HFFc6 (cell line): ENCODE measurements around the gene SHROOM2. TPM values are rescaled to one million over a fixed set of nuclear protein-coding genes. Genes with fewer than 3 reads are reported as not detected.

Experiments
- DNase-seq: peaks from one replicate; pipeline ENCODE4 v3.0.0-alpha.2; 2018
- H3K27ac Mint-ChIP-seq: 2 replicates; pipeline ENCODE4 v1.8.0; 2020; ENCODE audit warnings: mild to moderate bottlenecking, mixed read lengths
- H3K27me3 Mint-ChIP-seq: 2 replicates; pipeline ENCODE4 v1.8.0; 2021; ENCODE audit warnings: mild to moderate bottlenecking, moderate library complexity, mixed read lengths; ENCODE audit not compliant: insufficient read depth
- H3K36me3 Mint-ChIP-seq: 2 replicates; pipeline ENCODE4 v1.8.0; 2021; ENCODE audit warnings: low read depth, mixed read lengths
- H3K4me1 Mint-ChIP-seq: 2 replicates; pipeline ENCODE4 v1.8.0; 2020; ENCODE audit warnings: low read depth, mixed read lengths
- H3K4me3 Mint-ChIP-seq: 2 replicates; pipeline ENCODE4 v1.8.0; 2020; ENCODE audit warnings: mild to moderate bottlenecking, moderate library complexity, mixed read lengths
- H3K9me3 Mint-ChIP-seq: 2 replicates; pipeline ENCODE4 v1.8.0; 2020; ENCODE audit warnings: mild to moderate bottlenecking, mixed read lengths
- CTCF ChIP-seq: fragments of 200-600 bp; sonication (generic); IDR thresholded peaks from 2 replicates; pipeline ENCODE4 v1.5.0; 2021; ENCODE audit warnings: antibody characterized with exemption, mild to moderate bottlenecking
- total RNA-seq, 6 experiments: library from RNA; stranded (reverse); fragmentation: NEBNext Ultra II Directional; extraction: Animal tissue kit (Norgen Biotek cat#: 25700); gene quantifications; 2 replicates in 1 of 6; 3 replicates in 5 of 6; pipeline ENCODE4 v1.2.3, GENCODE V29; 2021

Gene SHROOM2
- total RNA-seq, 6 experiments from 2014 or later = 1.6 to 3.5 (median 2.9) TPM

GRCh38 chrX:9745417-9746115 is 40.7 kb upstream of the SHROOM2 start:
- H3K4me1 Mint-ChIP-seq = peaks cover 19% of the 10 kb centered on the region
- DNase-seq = no peak
- TF ChIP-seq CTCF = no peak
- H3K27me3 Mint-ChIP-seq = peaks cover 6% of the 10 kb centered on the region; the same call in 1 of the 2 replicates
- no peak overlapping the region for H3K4me3 Mint-ChIP-seq
- peak overlapping the region; percentile 91 for H3K27ac Mint-ChIP-seq
- H3K9me3 Mint-ChIP-seq = no peaks in the 10 kb centered on the region
- no peaks in the 10 kb centered on the region; the same call in 1 of the 2 replicates for H3K36me3 Mint-ChIP-seq

GRCh38 chrX:9746148-9746888 is 39.9 kb upstream of the SHROOM2 start:
- Mint-ChIP-seq H3K4me1 (peaks cover 19% of the 10 kb centered on the region), H3K27ac (peak overlapping the region; percentile 91), H3K4me3 (peak overlapping the region; percentile 15; the same call in 1 of the 2 replicates), H3K9me3 (no peaks in the 10 kb centered on the region), H3K27me3 (peaks cover 6% of the 10 kb centered on the region; the same call in 1 of the 2 replicates), H3K36me3 (no peaks in the 10 kb centered on the region; the same call in 1 of the 2 replicates)
- peak; percentile 34 for DNase-seq
- TF ChIP-seq CTCF = no peak

GRCh38 chrX:9747644-9748043 is 38.6 kb upstream of the SHROOM2 start:
- no peaks in the 10 kb centered on the region; the same call in 1 of the 2 replicates for H3K36me3 Mint-ChIP-seq
- H3K27me3 Mint-ChIP-seq = peaks cover 8% of the 10 kb centered on the region
- no peak for TF ChIP-seq CTCF
- no peak overlapping the region for H3K4me3 Mint-ChIP-seq
- DNase-seq = no peak
- peaks cover 19% of the 10 kb centered on the region for H3K4me1 Mint-ChIP-seq
- no peak overlapping the region for H3K27ac Mint-ChIP-seq
- H3K9me3 Mint-ChIP-seq = no peaks in the 10 kb centered on the region

GRCh38 chrX:9749146-9749692 is 37.0 kb upstream of the SHROOM2 start:
- Mint-ChIP-seq H3K27me3 (peaks cover 14% of the 10 kb centered on the region), H3K36me3 (no peaks in the 10 kb centered on the region; the same call in 1 of the 2 replicates), H3K4me1 (peaks cover 19% of the 10 kb centered on the region), H3K27ac (no peak overlapping the region), H3K9me3 (no peaks in the 10 kb centered on the region), H3K4me3 (no peak overlapping the region)
- DNase-seq = no peak
- TF ChIP-seq CTCF = no peak

- no peak for DNase-seq
- TF ChIP-seq CTCF = no peak
- Mint-ChIP-seq H3K27ac (no peak overlapping the region), H3K27me3 (peaks cover 13% of the 10 kb centered on the region), H3K4me1 (no peaks in the 10 kb centered on the region), H3K9me3 (no peaks in the 10 kb centered on the region), H3K4me3 (no peak overlapping the region), H3K36me3 (no peaks in the 10 kb centered on the region)
These were observed 28.9 kb upstream of the SHROOM2 start for GRCh38 chrX:9757366-9757765.
